HG03460 (cell line): Measurements from ENCODE around the gene MICU2.
"Not testable (repeated sequence)": the region's sequence is repeated elsewhere in the genome, so short reads cannot be mapped to it uniquely, and the experiment has no call there.

Experiments
- ATAC-seq: cut with Tn5 transposase; IDR thresholded peaks from one replicate; pipeline ENCODE4 v1.9.1; 2021; ENCODE audit not compliant: unreplicated experiment

MICU2 gene

GRCh38 chr13:21595546-21595822 lies 8.5 kb downstream of the MICU2 start:
- ATAC-seq, result peak; percentile 57

GRCh38 chr13:21594715-21595545 lies 9.0 kb downstream of the MICU2 start:
- peak; percentile 57 for ATAC-seq

- not testable (repeated sequence) for ATAC-seq
Measured at GRCh38 chr13:21590665-21591456, 13.1 kb downstream of the MICU2 start.

GRCh38 chr13:21590231-21590630 lies 13.7 kb downstream of the MICU2 start:
- no peak for ATAC-seq

- ATAC-seq, result not testable (repeated sequence)
Measured at GRCh38 chr13:21589510-21589909, 14.5 kb downstream of the MICU2 start.

GRCh38 chr13:21588411-21588810 lies 15.6 kb downstream of the MICU2 start:
- ATAC-seq, result not testable (repeated sequence)

- no peak for ATAC-seq
Measured at GRCh38 chr13:21584973-21585592, 18.9 kb downstream of the MICU2 start.

GRCh38 chr13:21583478-21583877 lies 20.5 kb downstream of the MICU2 start:
- ATAC-seq, result no peak

GRCh38 chr13:21580736-21581135 lies 23.2 kb downstream of the MICU2 start:
- no peak for ATAC-seq

GRCh38 chr13:21579754-21580316 lies 24.1 kb downstream of the MICU2 start:
- ATAC-seq, result peak; percentile 69

- no peak for ATAC-seq
Measured at GRCh38 chr13:21578748-21579147, 25.2 kb downstream of the MICU2 start.

- ATAC-seq, result no peak
Measured at GRCh38 chr13:21576426-21576825, 27.5 kb downstream of the MICU2 start.

GRCh38 chr13:21573920-21574712 lies 29.9 kb downstream of the MICU2 start:
- ATAC-seq, result no peak

- ATAC-seq, result no peak
Measured at GRCh38 chr13:21569686-21570085, 34.3 kb downstream of the MICU2 start.

- ATAC-seq, result no peak
Measured at GRCh38 chr13:21568854-21569253, 35.1 kb downstream of the MICU2 start.

- ATAC-seq, result no peak
Measured at GRCh38 chr13:21567714-21568113, 36.3 kb downstream of the MICU2 start.

GRCh38 chr13:21557995-21558394 lies 46.0 kb downstream of the MICU2 start:
- ATAC-seq, result no peak

GRCh38 chr13:21556051-21556450 lies 47.9 kb downstream of the MICU2 start:
- ATAC-seq, result no peak

- ATAC-seq, result not testable (repeated sequence)
Measured at GRCh38 chr13:21553261-21553660, 50.7 kb downstream of the MICU2 start.

GRCh38 chr13:21550918-21551317 lies 53.1 kb downstream of the MICU2 start:
- no peak for ATAC-seq

GRCh38 chr13:21549633-21550032 lies 54.3 kb downstream of the MICU2 start:
- no peak for ATAC-seq
